DMS53 treated with DMSO at 0.1 percent for 48 hours (cell line): ENCODE results near the gene ZNF697.

ENCODE experiments used
- DNase-seq: peaks from one replicate; lab custom pipeline; 2025; ENCODE audit not compliant: unreplicated experiment; lab: John Stamatoyannopoulos, UW

Gene ZNF697

GRCh38 chr1:119664067-119664466, 16.0 kb upstream of the ZNF697 start:
- DNase-seq = no peak

- DNase-seq = no peak
These were observed 14.0 kb upstream of the ZNF697 start for GRCh38 chr1:119662034-119662437.

GRCh38 chr1:119660253-119661083, 12.4 kb upstream of the ZNF697 start:
- peak; percentile 32 for DNase-seq

- no peak for DNase-seq
These were observed 11.6 kb upstream of the ZNF697 start for GRCh38 chr1:119659628-119660027.

- no peak for DNase-seq
These were observed 8.4 kb upstream of the ZNF697 start for GRCh38 chr1:119656410-119656955.

- DNase-seq = no peak
These were observed 7.1 kb upstream of the ZNF697 start for GRCh38 chr1:119655154-119655553.

GRCh38 chr1:119653839-119654170, 5.7 kb upstream of the ZNF697 start:
- no peak for DNase-seq

GRCh38 chr1:119653135-119653838, 5.2 kb upstream of the ZNF697 start:
- DNase-seq = no peak

GRCh38 chr1:119652587-119652986, 4.5 kb upstream of the ZNF697 start:
- no peak for DNase-seq

GRCh38 chr1:119651641-119652040, 3.6 kb upstream of the ZNF697 start:
- DNase-seq = no peak

- no peak for DNase-seq
These were observed 3.1 kb upstream of the ZNF697 start for GRCh38 chr1:119651133-119651532.

- no peak for DNase-seq
These were observed 546 bp upstream of the ZNF697 start for GRCh38 chr1:119648620-119649004.

GRCh38 chr1:119647228-119647733, 785 bp downstream of the ZNF697 start:
- no peak for DNase-seq

- no peak for DNase-seq
These were observed 1.4 kb downstream of the ZNF697 start for GRCh38 chr1:119646521-119647227.

- no peak for DNase-seq
These were observed 9.0 kb downstream of the ZNF697 start for GRCh38 chr1:119639109-119639508.

GRCh38 chr1:119637710-119638109, 10.4 kb downstream of the ZNF697 start:
- no peak for DNase-seq

- DNase-seq = no peak
These were observed 11.5 kb downstream of the ZNF697 start for GRCh38 chr1:119636491-119637089.

- DNase-seq = no peak
These were observed 12.2 kb downstream of the ZNF697 start for GRCh38 chr1:119635811-119636390.

- DNase-seq = no peak
These were observed 14.1 kb downstream of the ZNF697 start for GRCh38 chr1:119634016-119634415.

- DNase-seq = no peak
These were observed 14.5 kb downstream of the ZNF697 start for GRCh38 chr1:119633575-119633974.

- no peak for DNase-seq
These were observed 15.2 kb downstream of the ZNF697 start for GRCh38 chr1:119632841-119633240.
